Stimulated activated effector memory CD8-positive, alpha-beta T cell treated with anti-CD3 and anti-CD28 coated beads, Interleukin-12 subunit alpha, Interleukin-12 subunit beta, amount 100 ng/mL, for 72 hours (primary cell): ENCODE results near the gene NDOR1.

Experiments used
- ATAC-seq: fragments of 150-1000 bp; cut with Tn5 transposase; 2 replicates; pipeline ENCODE4 v1.10.0; 2021
- DNase-seq, 2 donors: peaks; one replicate each; pipeline ENCODE4 v3.0.0; 2021 to 2022; ENCODE audit warnings: low spot score in 2 of 2
- H3K27ac Mint-ChIP-seq: one replicate; pipeline ENCODE4 v1.8.0; 2022; ENCODE audit warnings: mild to moderate bottlenecking, mixed read lengths
- H3K36me3 Mint-ChIP-seq: one replicate; pipeline ENCODE4 v1.8.0; 2022; ENCODE audit warnings: mild to moderate bottlenecking, mixed read lengths
- H3K4me1 Mint-ChIP-seq: one replicate; pipeline ENCODE4 v1.8.0; 2022; ENCODE audit warnings: mixed read lengths
- H3K4me3 Mint-ChIP-seq: one replicate; pipeline ENCODE4 v1.8.0; 2022; ENCODE audit warnings: mild to moderate bottlenecking, mixed read lengths
- H3K9me3 Mint-ChIP-seq: one replicate; pipeline ENCODE4 v1.8.0; 2022; ENCODE audit warnings: mixed read lengths

NDOR1 gene

DNA sequence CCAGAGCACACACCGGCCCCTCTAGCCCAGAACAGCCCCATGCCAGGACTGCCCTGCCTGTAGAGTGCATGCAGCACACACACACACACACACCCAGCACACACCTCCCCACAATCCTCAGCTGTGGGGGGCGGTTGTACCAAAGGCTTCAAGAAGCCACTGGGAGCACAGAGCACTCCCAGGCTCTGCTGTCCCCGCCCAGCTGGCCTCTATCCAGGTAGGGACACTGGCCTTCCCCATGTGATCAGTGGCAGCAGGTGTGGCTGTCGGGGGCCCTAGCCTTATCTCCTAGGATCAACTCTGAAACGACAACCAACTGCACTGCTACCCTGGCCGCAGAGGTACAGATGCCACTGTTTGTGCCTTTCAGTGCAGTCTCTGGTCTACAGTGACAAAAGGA lies 19.1 kb upstream of the NDOR1 start:
- Mint-ChIP-seq H3K4me3 (peak overlapping the region; percentile 89), H3K27ac (no peak overlapping the region), H3K4me1 (peaks cover 51% of the 10 kb centered on the region), H3K9me3 (no peaks in the 10 kb centered on the region), H3K36me3 (peaks cover 70% of the 10 kb centered on the region)
- DNase-seq (no peak), ATAC-seq (no peak)

DNA sequence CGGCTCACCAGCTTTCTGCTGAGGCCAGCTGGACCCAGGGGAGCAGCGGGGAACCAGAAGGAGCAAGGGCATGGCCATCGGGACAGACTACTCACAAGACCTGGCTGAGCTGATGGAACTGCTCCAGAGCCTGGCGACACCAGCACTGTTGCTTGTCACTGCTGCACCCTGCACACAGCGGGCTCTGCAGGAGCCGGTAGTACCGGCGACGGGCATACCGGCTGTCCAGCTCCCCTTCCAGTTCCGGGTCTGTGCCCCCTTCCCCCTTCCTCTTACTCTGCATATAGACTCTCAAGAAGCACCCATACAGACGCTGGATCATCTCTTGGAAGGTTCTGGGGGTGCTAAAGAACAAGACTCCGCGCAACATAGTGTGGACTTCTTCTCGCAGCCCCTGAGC lies 18.1 kb upstream of the NDOR1 start:
- Mint-ChIP-seq H3K36me3 (peaks cover 62% of the 10 kb centered on the region), H3K9me3 (no peaks in the 10 kb centered on the region), H3K4me3 (peak overlapping the region; percentile 89), H3K27ac (peak overlapping the region; percentile 95), H3K4me1 (peaks cover 51% of the 10 kb centered on the region)
- DNase-seq = no peak
- no peak for ATAC-seq

DNA sequence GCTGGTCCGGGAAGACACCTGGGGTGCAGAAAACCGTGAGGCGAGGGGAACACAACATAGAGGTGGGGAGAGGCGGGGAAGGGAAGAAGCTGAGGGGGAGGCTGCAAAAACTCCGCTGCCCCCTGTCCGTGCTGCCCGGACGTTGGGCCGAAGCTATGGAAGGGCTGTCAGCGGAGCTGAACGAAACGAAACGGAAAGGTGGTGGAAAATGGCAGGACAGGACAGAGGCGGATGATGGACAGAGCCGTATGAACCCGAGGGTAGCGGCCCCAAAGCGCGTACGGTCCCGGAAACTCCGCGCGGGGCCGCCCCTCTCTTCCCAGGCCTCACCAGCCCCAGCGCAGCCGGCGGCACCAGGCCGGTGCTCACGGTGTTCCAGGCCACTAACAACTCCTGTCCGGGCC lies 17.4 kb upstream of the NDOR1 start:
- H3K4me3 Mint-ChIP-seq = peak overlapping the region; percentile 89
- H3K36me3 Mint-ChIP-seq = peaks cover 55% of the 10 kb centered on the region
- H3K9me3 Mint-ChIP-seq = no peaks in the 10 kb centered on the region
- peak overlapping the region; percentile 95 for H3K27ac Mint-ChIP-seq
- DNase-seq (no peak), ATAC-seq (peak; percentile 2)
- H3K4me1 Mint-ChIP-seq = peaks cover 51% of the 10 kb centered on the region

DNA sequence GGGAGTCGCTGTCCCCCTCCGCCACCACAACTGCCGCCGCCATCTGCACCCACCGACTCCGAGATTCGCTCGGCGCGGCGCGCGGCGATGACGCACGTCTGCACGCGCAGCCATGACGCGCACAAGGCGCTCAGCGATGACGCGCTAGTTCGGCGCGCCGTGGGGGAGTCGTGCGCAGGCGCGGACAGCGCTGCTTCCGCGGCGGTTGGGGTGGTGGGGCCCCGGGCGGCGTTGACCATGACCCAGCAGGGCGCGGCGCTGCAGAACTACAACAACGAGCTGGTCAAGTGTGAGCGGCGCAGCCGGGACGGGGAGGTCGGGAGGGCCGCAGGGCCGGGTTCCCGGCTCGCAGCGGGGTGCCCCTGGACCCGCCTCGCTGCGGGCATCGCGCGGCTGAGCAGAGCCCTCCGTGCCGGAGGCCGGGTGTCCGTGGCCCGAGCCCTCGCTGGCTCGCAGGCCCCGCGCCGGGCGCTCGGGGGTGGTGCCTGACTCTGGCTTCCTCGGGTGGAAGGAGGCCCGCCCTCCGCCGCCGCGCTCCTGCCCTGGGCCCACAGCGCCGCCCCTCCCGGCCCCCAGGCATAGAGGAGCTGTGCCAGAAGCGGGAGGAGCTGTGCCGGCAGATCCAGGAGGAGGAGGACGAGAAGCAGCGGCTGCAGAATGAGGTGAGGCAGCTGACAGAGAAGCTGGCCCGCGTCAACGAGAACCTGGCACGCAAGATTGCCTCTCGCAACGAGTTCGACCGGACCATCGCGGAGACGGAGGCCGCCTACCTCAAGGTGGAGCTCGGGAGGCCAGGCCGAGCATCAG lies 16.8 kb upstream of the NDOR1 start, which contains the start of the genes ANAPC2 and SSNA1:
Gene ANAPC2, minus strand, starts transcription at position 71 of the 807 bp plus-strand sequence. Its CDS starts 28 bp downstream, at position 43.
Gene SSNA1, plus strand, starts transcription at position 187 of the 807 bp plus-strand sequence. Its CDS starts 51 bp downstream, at position 238.
- peak within 1 kb of the TSS; percentile 89 for H3K4me3 Mint-ChIP-seq
- H3K9me3 Mint-ChIP-seq = no peaks in the 10 kb centered on the region
- DNase-seq (peak; percentile 98 to 99), ATAC-seq (peak; percentile 87)
- H3K4me1 Mint-ChIP-seq = peaks cover 51% of the 10 kb centered on the region
- peak within 1 kb of the TSS; percentile 95 for H3K27ac Mint-ChIP-seq
- peaks cover 49% of the 10 kb centered on the region for H3K36me3 Mint-ChIP-seq

DNA sequence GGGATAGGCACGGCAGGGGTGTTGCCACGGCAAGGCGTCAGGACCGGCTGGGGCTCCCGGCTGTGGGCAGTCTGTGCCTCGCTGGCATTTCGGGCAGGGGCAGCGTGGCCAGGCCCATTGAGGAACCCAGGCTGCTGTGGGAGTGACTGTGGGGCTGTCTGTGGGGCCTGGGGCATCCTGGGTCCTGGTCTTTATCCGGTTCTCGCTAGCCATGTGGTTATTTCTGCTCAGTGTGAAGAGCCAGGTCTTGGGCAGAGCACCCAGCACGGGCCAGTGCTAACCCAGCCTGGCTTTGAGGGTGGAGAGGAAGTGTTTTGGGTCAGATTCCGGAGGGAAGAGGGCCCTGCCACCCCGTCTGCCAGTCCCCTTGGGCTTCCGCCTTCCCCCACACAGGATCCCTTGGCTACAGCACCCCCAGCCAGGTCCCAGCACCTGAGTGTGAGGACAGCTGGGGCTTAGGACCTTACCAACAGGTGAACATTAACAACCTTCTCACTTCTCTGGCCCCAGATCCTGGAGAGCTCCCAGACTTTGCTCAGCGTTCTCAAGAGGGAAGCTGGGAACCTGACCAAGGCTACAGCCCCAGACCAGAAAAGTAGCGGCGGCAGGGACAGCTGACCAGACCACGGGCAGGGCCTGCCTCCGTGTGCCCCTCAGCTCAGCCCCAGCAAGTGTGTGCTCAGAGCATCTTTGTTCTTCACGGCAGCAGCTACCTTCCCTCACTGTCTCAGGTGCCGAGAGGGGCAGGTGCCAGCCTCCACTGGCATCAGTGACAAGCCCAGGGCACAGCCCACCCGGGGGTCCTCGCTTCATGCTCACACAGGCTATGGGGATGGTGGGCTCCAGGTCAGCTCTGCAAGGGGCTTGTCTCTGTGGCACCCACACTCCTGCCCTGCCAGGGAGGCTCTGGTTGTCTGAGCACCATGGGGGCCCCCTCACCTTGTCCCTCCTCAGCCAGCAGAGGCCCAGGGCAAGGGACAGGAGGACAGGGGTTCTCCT lies 15.9 kb upstream of the NDOR1 start:
- Mint-ChIP-seq H3K36me3 (peaks cover 40% of the 10 kb centered on the region), H3K4me1 (peaks cover 43% of the 10 kb centered on the region), H3K4me3 (peak overlapping the region; percentile 89), H3K27ac (peak overlapping the region; percentile 95), H3K9me3 (no peaks in the 10 kb centered on the region)
- DNase-seq = no peak
- no peak for ATAC-seq

DNA sequence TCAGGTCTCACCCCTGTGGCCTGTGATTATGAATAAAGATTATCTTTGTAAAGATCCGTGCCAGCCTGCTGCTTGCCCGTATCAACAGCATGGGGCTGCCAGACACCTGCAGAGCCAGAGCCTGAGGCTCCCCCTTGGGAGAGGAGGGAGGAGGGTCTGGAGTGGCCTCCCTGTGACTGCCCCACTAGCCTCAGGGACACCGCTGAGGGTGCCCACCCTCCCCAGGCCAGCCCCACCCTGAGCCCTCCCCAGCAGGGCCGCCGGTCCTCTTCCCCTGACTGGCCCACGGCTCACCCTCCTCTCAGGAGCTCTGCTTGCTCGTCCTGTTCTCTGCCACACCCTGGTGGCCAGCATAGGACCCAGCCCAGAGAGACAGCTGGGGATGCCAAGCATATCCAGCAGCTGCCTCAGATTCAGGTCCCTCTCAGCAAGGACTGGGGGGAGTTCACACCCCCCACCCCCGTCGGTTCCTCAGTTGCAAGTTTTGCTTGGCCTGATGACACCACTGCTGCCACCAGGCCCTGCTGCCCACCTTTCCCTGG lies 15.1 kb upstream of the NDOR1 start:
- no peak for DNase-seq
- peak overlapping the region; percentile 89 for H3K4me3 Mint-ChIP-seq
- H3K27ac Mint-ChIP-seq = peak overlapping the region; percentile 95
- ATAC-seq = no peak
- peaks cover 37% of the 10 kb centered on the region for H3K36me3 Mint-ChIP-seq
- H3K9me3 Mint-ChIP-seq = no peaks in the 10 kb centered on the region
- peaks cover 43% of the 10 kb centered on the region for H3K4me1 Mint-ChIP-seq

DNA sequence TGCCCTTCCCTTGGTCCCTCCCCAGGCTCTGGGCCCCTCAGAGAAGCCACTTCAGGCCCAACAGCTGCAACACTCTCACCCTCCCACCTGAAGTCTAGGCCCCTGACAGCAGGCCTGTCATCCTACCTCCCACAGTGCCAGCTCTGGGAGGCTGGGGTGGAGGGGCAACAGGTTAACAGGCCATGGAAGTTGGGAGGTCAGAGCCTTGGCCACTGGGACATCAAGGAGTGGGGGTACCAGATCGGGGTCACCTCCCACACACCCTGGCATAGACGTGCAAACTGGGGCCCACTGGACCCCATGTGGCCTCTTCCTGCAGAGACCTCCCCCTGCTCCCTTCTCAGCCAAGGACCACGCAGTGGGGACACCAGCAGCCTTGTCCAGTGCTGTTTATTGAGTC lies 14.3 kb upstream of the NDOR1 start:
- peaks cover 42% of the 10 kb centered on the region for H3K4me1 Mint-ChIP-seq

DNA sequence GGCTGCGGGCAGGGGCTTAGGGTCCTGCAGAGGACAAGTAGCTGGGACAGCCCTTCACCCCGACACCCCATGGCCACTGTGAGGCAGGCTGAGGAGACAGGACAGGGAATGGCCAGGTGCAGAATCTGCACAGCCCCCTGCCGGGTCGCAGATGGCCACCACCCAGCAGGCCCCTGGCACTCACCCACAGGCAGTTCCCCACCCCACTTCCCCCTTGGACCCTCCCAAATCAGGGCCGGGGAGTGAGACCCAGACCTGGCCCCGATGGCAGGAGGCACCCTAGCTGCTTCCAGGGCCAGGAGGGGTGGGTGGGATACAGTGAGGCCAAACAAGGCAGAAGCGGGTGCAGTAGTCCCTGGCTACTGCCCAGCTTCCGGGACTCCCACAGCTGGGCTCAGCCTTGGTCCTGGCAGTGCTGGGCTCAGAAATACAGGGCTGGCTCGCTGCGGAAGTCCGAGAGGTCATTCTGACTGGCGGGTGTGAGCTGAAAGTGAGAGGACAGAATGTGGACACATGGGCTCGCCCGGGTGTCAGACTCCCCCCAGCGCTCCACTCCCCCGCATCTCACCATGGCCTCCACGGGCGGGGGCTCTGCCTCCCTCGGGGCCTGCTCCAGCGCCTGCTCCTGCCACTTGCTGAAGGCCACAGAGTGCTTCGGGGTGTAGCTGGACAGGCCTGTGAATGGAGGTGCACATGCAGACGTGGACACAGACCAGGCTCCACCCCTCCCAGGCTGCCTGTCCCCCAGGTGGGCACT lies 13.6 kb upstream of the NDOR1 start:
- H3K27ac Mint-ChIP-seq = peak overlapping the region; percentile 95
- H3K9me3 Mint-ChIP-seq = no peaks in the 10 kb centered on the region
- H3K36me3 Mint-ChIP-seq = peaks cover 36% of the 10 kb centered on the region
- ATAC-seq (no peak), DNase-seq (no peak)
- peaks cover 36% of the 10 kb centered on the region for H3K4me1 Mint-ChIP-seq
- H3K4me3 Mint-ChIP-seq = no peak overlapping the region

More for the DNA sequence above, 14.3 kb upstream of the NDOR1 start:
- Mint-ChIP-seq H3K36me3 (peaks cover 37% of the 10 kb centered on the region), H3K27ac (peak overlapping the region; percentile 95), H3K4me3 (peak overlapping the region; percentile 89), H3K9me3 (no peaks in the 10 kb centered on the region)
- DNase-seq = no peak
- ATAC-seq = no peak

DNA sequence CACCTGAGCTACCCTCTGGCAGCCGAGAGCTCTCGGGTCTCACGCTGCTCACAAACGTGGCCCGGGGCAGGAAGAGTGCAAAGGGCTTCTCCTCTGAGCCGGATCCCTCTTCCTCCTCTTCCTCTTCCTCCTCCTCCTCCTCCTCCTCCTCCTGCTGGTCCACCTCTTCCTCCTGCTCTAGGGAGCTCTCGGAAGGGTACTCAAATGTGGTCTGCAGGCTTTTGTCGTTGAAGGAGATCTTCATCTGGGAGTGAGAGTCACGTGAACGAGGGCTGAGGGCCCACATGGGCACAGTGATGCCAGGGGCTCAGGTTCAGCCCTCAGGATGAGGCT lies 13.1 kb upstream of the NDOR1 start:
- H3K27ac Mint-ChIP-seq = no peak overlapping the region
- no peaks in the 10 kb centered on the region for H3K9me3 Mint-ChIP-seq
- H3K4me1 Mint-ChIP-seq = peaks cover 30% of the 10 kb centered on the region
- H3K4me3 Mint-ChIP-seq = no peak overlapping the region
- peaks cover 30% of the 10 kb centered on the region for H3K36me3 Mint-ChIP-seq
- DNase-seq (no peak), ATAC-seq (no peak)

DNA sequence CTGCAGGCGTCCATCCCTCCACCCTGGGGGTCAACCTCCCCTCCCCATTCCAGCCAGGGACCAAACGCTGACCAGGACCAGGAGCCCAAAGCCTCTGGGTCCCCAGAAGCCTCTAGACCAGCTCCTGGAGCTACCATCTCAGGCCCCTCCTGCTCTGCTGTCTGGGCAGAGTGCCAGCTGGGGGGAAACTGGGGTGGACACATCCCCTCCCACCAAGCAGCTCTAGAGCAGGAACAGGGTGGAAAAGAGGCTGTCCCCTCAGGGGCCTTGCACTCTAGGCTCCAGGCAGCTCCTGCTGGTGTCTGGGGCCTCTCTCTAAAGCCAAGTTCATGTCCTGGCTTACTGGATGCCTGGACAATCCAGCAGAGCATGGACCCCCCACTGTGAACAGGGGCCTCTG lies 12.6 kb upstream of the NDOR1 start:
- Mint-ChIP-seq H3K27ac (no peak overlapping the region), H3K4me1 (peaks cover 26% of the 10 kb centered on the region), H3K36me3 (peaks cover 26% of the 10 kb centered on the region), H3K4me3 (no peak overlapping the region), H3K9me3 (no peaks in the 10 kb centered on the region)
- no peak for DNase-seq
- ATAC-seq = no peak

DNA sequence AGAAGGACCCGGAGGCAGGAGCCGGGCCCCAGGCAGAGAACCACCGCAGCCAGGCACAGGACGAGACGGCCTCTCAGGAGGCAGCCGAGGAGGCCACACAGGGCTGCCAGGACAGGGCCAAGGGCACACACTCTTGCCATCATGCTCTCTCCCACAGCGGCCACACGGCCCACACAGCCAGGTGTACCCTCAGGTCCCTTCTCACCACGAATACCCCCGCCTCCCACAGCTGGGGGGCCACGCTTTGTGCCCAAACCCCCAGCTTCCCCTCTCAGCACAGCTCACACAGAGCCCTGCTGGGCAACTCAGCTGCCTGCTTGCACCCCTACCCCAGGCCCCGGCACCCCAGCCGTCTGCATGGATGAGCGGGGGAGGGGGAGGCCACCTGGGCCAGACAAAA lies 11.7 kb upstream of the NDOR1 start:
- peaks cover 25% of the 10 kb centered on the region for H3K4me1 Mint-ChIP-seq

DNA sequence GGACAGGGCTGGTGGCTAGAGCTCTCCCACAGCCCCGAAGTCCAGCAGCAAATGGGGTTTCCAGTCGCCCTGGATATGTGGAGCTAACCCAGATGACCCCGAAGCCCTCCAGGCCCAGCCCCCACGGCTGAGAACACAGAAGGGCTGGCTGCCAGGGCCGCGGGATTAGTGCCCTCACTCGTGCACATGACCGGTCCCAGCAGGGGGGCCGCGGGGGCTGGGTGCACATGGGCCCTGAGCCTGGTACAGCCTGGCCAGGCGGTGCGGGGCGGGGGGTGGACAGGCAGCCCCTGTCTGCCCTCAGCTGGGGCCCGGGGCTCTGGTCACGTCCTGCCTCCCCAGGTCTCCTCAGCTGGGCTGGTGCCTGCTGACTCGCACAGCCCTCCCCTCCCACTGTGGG lies 11.1 kb upstream of the NDOR1 start:
- Mint-ChIP-seq H3K4me3 (no peak overlapping the region), H3K27ac (no peak overlapping the region), H3K36me3 (peaks cover 14% of the 10 kb centered on the region), H3K4me1 (peaks cover 19% of the 10 kb centered on the region), H3K9me3 (no peaks in the 10 kb centered on the region)
- ATAC-seq = no peak
- no peak for DNase-seq

More for the DNA sequence above, 11.7 kb upstream of the NDOR1 start:
- Mint-ChIP-seq H3K27ac (no peak overlapping the region), H3K36me3 (peaks cover 19% of the 10 kb centered on the region), H3K4me3 (no peak overlapping the region), H3K9me3 (no peaks in the 10 kb centered on the region)
- DNase-seq = no peak
- ATAC-seq = no peak

DNA sequence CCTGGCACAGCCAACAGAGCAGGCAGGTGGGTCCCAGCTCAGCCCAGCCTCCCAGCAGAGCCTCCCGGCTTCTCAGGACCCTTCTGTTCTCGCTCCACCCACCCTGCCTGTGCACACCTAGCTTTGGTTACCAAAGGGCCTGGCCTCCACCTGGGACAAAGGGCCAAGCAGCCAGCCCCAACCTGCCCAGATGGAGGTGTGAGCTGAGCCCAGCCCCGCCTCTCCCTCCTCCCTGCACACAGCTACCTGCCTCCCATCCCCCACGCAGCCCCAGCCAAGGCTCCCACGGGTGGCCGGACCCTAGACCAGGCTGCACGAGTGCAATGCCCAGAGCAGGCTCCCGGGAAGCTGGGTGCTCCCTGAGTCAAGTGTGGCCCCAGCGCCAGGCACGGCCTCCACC lies 10.6 kb upstream of the NDOR1 start:
- no peaks in the 10 kb centered on the region for H3K9me3 Mint-ChIP-seq
- H3K4me3 Mint-ChIP-seq = no peak overlapping the region
- DNase-seq = no peak
- ATAC-seq = no peak
- peaks cover 15% of the 10 kb centered on the region for H3K4me1 Mint-ChIP-seq
- no peak overlapping the region for H3K27ac Mint-ChIP-seq
- H3K36me3 Mint-ChIP-seq = peaks cover 9% of the 10 kb centered on the region

DNA sequence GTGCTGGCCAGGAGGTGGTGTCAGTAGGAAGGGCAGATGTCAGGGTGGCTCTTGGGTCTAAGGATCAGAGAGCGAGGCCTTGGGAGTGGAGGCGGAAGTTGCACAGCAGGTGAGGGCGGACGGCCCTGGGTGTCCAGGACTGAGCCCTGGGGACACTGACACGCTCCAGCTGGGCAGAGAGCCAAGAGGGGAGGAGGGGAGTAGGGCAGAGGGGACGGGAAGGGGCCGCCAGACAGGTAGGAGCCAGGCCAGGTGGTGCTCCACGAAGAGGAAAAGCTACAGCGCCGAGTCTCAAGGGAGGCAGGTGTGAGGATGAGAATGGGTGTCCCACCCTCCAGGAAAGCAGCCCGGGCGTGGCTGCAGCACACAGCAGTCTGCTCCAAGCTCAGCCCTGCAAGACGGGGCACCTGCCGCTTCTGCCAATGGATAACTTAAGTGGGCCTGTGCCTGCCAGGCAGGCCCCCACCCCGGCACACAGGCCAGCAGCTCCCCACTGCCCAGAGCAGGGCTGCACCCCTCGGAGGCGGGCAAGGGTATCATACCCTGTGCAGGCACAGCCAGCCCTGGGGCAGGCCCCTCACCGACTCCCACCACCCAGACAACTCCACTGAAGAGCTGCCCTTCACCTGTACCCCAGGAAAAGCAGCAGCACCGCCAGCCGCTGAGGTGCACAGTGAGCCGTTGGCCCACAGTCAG lies 9.8 kb upstream of the NDOR1 start:
- H3K36me3 Mint-ChIP-seq = peaks cover 4% of the 10 kb centered on the region
- H3K9me3 Mint-ChIP-seq = no peaks in the 10 kb centered on the region
- ATAC-seq = no peak
- H3K4me1 Mint-ChIP-seq = peaks cover 11% of the 10 kb centered on the region
- H3K4me3 Mint-ChIP-seq = no peak overlapping the region
- no peak overlapping the region for H3K27ac Mint-ChIP-seq
- DNase-seq = no peak
